ENCODE data around the gene SUGT1. TPM values are rescaled to one million over a fixed set of nuclear protein-coding genes. Genes with fewer than 3 reads are reported as not detected.

Gene SUGT1
- total RNA-seq, 1 donor from 2014 or later: 24.1 TPM

DNA sequence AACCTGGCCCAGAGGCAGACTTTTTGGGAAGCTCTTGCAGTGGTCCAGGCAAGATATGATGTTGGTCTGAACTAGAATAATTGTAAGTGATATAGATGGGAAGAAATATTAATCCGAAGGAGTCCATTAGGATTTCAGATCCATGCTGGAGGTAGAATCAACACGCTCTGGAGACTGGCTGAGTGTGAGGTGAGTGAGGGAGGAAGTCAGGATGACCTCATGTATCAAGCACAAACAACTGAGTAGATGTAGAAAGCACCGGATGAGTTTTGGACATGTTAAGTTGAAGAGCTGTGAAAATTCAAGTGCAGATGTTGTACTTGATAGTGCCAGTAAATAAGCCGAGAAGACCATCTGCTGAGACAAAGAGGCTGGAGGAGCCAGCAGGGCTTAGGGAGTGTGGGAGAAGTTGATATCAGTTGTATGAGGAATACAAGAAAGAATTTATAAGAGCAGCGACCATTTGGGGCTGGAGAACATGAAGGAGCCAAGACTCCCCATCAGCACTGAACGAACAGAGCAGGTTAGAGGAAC, 92.3 kb downstream of the SUGT1 start:
- intact Hi-C loops (cut with DNase I): no loop called here
- DNase-seq (ENCODE audit: extremely low spot score in 2 of 2): no peak
- TF ChIP-seq POLR2A (IDR thresholded peaks at IDR 0.05) (no peak), POLR2AphosphoS5 (IDR thresholded peaks at IDR 0.05; ENCODE audit: insufficient read depth in 1 of 2, low read depth in 1 of 2) (no peak)
- TF ChIP-seq, protein P1, sequence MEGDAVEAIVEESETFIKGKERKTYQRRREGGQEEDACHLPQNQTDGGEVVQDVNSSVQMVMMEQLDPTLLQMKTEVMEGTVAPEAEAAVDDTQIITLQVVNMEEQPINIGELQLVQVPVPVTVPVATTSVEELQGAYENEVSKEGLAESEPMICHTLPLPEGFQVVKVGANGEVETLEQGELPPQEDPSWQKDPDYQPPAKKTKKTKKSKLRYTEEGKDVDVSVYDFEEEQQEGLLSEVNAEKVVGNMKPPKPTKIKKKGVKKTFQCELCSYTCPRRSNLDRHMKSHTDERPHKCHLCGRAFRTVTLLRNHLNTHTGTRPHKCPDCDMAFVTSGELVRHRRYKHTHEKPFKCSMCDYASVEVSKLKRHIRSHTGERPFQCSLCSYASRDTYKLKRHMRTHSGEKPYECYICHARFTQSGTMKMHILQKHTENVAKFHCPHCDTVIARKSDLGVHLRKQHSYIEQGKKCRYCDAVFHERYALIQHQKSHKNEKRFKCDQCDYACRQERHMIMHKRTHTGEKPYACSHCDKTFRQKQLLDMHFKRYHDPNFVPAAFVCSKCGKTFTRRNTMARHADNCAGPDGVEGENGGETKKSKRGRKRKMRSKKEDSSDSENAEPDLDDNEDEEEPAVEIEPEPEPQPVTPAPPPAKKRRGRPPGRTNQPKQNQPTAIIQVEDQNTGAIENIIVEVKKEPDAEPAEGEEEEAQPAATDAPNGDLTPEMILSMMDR (IDR thresholded peaks at IDR 0.05): no peak
- Histone ChIP-seq H3K4me1 (no peaks in the 10 kb centered on the region), H3K27ac (no peak overlapping the region), H3K9me3 (no peaks in the 10 kb centered on the region), H3K4me3 (no peak overlapping the region), H3K27me3 (no peaks in the 10 kb centered on the region), H3K36me3 (no peaks in the 10 kb centered on the region)

DNA sequence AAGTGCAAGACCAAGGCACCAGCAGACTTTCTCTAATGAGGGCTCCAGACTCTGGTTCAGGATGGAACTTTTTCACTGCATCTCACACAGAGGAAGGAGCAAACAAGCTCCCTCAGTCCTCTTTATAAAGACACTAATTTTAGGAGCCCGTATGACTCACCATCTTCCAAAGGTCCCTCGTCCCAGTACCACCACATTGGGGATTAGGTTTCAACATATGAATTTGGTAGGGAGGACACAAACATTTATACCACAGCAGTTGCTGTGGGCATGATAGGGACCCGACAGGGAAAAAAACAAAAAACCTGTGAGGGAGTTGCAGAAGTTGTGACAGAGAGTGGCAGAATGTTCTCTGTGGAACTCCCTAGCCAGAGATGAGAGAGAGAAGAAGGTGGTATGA, 93.5 kb downstream of the SUGT1 start:
- Histone ChIP-seq H3K4me1 (no peaks in the 10 kb centered on the region), H3K9me3 (no peaks in the 10 kb centered on the region), H3K36me3 (no peaks in the 10 kb centered on the region), H3K27me3 (no peaks in the 10 kb centered on the region), H3K27ac (no peak overlapping the region), H3K4me3 (no peak overlapping the region)
- DNase-seq (ENCODE audit: extremely low spot score in 2 of 2): no peak
- intact Hi-C loops (cut with DNase I): no loop called here
- no peak for TF ChIP-seq POLR2AphosphoS5 (IDR thresholded peaks at IDR 0.05; ENCODE audit: insufficient read depth in 1 of 2, low read depth in 1 of 2)
- TF ChIP-seq, protein P1 (IDR thresholded peaks at IDR 0.05): no peak
- no peak for TF ChIP-seq POLR2A (IDR thresholded peaks at IDR 0.05)

DNA sequence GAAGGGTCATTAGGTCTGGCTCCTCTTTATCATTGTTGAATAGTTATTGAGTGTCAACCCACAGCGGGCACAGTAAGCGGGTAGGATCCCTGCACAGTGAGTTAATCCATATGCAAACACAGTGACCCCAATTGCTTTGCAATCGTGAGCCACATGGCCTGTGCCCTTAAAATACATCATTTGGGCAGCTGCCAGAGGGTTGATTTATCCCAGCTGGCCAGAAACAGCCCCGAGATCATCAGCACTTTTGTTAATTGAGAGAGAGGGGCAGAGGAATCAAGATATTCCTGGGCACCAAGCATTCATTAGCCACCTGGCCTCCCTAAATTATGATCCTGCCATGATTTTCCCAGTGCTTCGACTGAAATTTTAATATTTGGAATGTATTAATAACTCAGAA, 96.8 kb downstream of the SUGT1 start:
- no peak for TF ChIP-seq POLR2A (IDR thresholded peaks at IDR 0.05)
- intact Hi-C loops (cut with DNase I): no loop called here
- H3K27me3 ChIP-seq: no peaks in the 10 kb centered on the region
- H3K4me3 ChIP-seq: no peak overlapping the region
- no peaks in the 10 kb centered on the region for H3K36me3 ChIP-seq
- no peak overlapping the region for H3K27ac ChIP-seq
- no peak for DNase-seq (ENCODE audit: extremely low spot score in 2 of 2)
- no peaks in the 10 kb centered on the region for H3K4me1 ChIP-seq
- no peaks in the 10 kb centered on the region for H3K9me3 ChIP-seq

Other genes with a start within 250 kb of the SUGT1 start
- 6.4 TPM for gene THSD1, start 246.7 kb upstream of the SUGT1 start, total RNA-seq
- gene VPS36, start 202.2 kb upstream of the SUGT1 start, total RNA-seq: 57.2 TPM
- gene CKAP2, start 197.4 kb upstream of the SUGT1 start, total RNA-seq: 12.8 TPM
- 3.2 TPM for gene HNRNPA1L2, start 10.4 kb upstream of the SUGT1 start, total RNA-seq
- gene CNMD, start 87.0 kb downstream of the SUGT1 start, total RNA-seq: not detected
- 0.98 TPM for gene PCDH8, start 195.8 kb downstream of the SUGT1 start, total RNA-seq

All from vagina (tissue), 2 donors.